ENCODE data around the gene USP54. TPM values are rescaled to one million over a fixed set of nuclear protein-coding genes. Genes with fewer than 3 reads are reported as not detected.

The USP54 gene, protein sequence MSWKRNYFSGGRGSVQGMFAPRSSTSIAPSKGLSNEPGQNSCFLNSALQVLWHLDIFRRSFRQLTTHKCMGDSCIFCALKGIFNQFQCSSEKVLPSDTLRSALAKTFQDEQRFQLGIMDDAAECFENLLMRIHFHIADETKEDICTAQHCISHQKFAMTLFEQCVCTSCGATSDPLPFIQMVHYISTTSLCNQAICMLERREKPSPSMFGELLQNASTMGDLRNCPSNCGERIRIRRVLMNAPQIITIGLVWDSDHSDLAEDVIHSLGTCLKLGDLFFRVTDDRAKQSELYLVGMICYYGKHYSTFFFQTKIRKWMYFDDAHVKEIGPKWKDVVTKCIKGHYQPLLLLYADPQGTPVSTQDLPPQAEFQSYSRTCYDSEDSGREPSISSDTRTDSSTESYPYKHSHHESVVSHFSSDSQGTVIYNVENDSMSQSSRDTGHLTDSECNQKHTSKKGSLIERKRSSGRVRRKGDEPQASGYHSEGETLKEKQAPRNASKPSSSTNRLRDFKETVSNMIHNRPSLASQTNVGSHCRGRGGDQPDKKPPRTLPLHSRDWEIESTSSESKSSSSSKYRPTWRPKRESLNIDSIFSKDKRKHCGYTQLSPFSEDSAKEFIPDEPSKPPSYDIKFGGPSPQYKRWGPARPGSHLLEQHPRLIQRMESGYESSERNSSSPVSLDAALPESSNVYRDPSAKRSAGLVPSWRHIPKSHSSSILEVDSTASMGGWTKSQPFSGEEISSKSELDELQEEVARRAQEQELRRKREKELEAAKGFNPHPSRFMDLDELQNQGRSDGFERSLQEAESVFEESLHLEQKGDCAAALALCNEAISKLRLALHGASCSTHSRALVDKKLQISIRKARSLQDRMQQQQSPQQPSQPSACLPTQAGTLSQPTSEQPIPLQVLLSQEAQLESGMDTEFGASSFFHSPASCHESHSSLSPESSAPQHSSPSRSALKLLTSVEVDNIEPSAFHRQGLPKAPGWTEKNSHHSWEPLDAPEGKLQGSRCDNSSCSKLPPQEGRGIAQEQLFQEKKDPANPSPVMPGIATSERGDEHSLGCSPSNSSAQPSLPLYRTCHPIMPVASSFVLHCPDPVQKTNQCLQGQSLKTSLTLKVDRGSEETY (N-terminal part only)
- 8.6 and 9.7 TPM in 2 replicates for total RNA-seq

DNA sequence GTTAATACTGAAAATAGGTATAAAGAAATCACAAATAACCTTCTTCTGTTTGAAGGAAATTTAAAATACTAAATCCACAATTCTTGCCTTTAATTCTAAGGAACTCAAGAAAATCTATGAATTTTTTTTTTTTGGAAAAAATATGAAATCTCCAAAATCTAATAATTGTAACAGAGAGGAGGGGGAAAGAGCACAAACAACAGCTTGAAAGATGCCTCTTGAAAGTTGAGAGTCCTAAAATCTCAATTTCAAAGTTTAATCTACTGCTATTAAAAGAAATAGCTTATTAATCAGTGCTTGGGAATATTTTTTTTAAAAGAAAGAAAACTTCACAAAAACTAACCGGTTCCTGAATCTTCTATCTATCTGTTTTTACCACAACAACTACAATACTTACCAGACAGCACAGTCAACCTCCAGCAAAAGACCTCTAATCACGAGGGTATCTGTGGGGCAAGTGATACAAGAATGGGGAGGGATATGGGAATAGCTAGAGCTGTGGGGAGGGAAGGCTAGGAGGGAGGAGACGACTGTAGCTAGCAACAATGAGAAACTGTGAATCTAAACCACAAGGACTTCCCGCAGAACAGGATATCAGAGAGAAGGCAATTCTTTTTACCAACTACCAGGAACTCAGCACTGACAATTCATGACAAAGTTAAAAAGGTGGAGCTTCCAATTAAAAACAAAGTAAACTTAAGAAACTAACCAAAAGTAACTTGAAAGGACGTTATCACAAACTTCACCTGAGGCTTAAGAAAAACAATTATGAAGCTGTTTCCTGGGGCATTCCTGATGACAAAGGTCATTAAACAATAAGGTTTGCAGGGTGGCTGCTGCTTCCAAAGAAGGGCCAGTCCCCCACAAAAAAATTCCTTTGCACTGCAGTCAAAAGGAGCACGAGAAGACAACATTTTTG lies at the start of gene USP54:
TSS of gene USP54 (minus strand) at position 462 of the 919 bp plus-strand sequence. CDS start 15,684 bp downstream, outside the sequence.
- intact Hi-C loops (cut with micrococcal nuclease) = no loop called here
- peak; percentile 18 for DNase-seq (ENCODE audit: low spot score)
- Mint-ChIP-seq H3K36me3 (ENCODE audit: low read depth) (no peaks in the 10 kb centered on the region), H3K4me1 (ENCODE audit: low read depth) (peaks cover 29% of the 10 kb centered on the region), H3K9me3 (no peaks in the 10 kb centered on the region), H3K27ac (peak within 1 kb of the TSS; percentile 74), H3K4me3 (peak within 1 kb of the TSS; percentile 61), H3K27me3 (ENCODE audit: insufficient read depth) (peaks cover 3% of the 10 kb centered on the region)

DNA sequence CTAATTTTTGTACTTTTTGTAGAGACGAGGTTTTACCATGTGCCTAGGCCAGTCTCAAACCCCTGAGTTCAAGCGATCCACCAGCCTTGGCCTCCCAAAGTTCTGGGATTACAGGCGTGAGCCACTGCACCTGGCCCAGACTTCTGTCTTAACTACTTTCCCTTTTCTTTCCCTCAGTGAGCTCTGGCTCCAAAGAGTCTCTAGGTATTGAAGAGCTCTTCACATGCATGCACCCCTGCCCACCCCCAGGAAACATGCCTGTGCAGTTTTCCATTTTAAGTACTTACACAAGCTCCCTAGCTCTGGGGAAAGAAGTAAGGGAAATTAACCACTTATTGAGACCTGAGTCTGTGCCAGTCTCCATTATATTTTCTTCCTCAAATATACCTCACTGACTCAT lies 48.1 kb upstream of the USP54 start:
- peaks cover 10% of the 10 kb centered on the region for H3K4me1 Mint-ChIP-seq (ENCODE audit: low read depth)
- no peaks in the 10 kb centered on the region for H3K36me3 Mint-ChIP-seq (ENCODE audit: low read depth)
- peaks cover 3% of the 10 kb centered on the region for H3K27me3 Mint-ChIP-seq (ENCODE audit: insufficient read depth)
- DNase-seq (ENCODE audit: low spot score) = no peak
- no peak overlapping the region for H3K27ac Mint-ChIP-seq
- intact Hi-C loops (cut with micrococcal nuclease) = no loop called here
- H3K4me3 Mint-ChIP-seq = no peak overlapping the region
- no peaks in the 10 kb centered on the region for H3K9me3 Mint-ChIP-seq

DNA sequence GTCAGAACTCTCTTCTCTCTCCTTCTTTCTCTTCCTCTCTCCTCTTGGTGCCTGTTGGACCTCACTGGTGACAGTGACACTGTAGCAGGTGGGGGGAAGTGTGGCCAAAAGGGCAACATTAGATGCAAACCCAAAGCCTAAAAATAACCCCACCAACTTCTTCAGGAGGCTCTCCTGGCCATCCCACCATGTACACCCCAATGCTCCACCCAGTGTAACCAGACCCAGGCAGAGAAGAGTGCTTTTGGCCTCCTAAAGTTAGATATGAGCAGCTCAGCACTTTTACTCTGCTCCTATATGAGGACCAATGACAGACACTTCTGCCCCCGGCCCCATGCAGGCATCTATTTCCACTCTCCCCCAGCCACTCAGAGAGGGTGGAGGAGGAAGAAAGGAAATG lies 44.6 kb upstream of the USP54 start:
- Mint-ChIP-seq H3K4me3 (no peak overlapping the region), H3K4me1 (ENCODE audit: low read depth) (no peaks in the 10 kb centered on the region), H3K36me3 (ENCODE audit: low read depth) (no peaks in the 10 kb centered on the region), H3K9me3 (no peaks in the 10 kb centered on the region), H3K27ac (no peak overlapping the region), H3K27me3 (ENCODE audit: insufficient read depth) (peaks cover 5% of the 10 kb centered on the region)
- intact Hi-C loops (cut with micrococcal nuclease) = no loop called here
- no peak for DNase-seq (ENCODE audit: low spot score)

DNA sequence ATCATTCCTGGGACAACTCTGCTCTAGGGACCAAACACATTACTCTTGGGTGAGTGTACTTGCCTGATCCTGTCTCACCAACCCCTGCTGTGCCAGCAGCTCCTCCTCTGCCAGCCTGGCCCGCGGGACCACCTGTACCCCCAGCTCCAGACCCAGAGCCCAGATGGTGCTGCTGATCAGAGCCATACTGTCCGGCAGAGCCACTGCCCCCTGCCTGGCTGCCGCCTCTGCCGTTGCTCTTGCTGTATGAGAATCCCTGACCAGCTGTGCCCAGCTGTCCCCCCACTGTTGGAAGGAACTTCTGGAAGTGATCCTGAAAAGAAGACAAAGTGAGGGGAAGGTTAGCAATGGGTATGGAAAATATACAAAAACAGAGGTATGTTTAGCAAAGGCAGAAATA lies 43.3 kb upstream of the USP54 start:
- Mint-ChIP-seq H3K4me1 (ENCODE audit: low read depth) (no peaks in the 10 kb centered on the region), H3K4me3 (no peak overlapping the region), H3K27me3 (ENCODE audit: insufficient read depth) (peaks cover 5% of the 10 kb centered on the region), H3K9me3 (no peaks in the 10 kb centered on the region), H3K36me3 (ENCODE audit: low read depth) (no peaks in the 10 kb centered on the region), H3K27ac (no peak overlapping the region)
- no peak for DNase-seq (ENCODE audit: low spot score)
- intact Hi-C loops (cut with micrococcal nuclease) = no loop called here

DNA sequence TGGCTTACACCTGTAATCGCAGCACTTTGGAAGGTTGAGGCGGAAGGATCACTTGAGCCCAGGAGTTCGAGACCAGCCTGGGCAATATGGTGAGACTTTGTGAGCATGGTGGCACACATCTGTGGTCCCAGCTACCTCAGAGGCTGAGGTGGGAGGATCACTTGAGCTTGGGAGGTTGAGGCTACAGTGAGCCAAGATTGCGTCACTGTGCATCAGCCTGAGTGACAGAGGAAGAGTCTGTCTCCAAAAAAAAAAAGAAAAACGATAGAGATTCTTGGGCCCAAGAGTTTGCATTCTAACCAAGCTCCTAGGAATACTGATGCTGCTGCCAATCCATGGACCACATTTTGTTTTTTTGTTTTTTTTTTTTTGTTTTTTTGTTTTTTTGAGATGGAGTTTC lies 38.0 kb upstream of the USP54 start:
- H3K27me3 Mint-ChIP-seq (ENCODE audit: insufficient read depth) = peaks cover 5% of the 10 kb centered on the region
- no peaks in the 10 kb centered on the region for H3K9me3 Mint-ChIP-seq
- no peak for DNase-seq (ENCODE audit: low spot score)
- peaks cover 17% of the 10 kb centered on the region for H3K4me1 Mint-ChIP-seq (ENCODE audit: low read depth)
- H3K4me3 Mint-ChIP-seq = no peak overlapping the region
- intact Hi-C loops (cut with micrococcal nuclease) = loop anchor here (5.0 to 10.0 kb wide), 4 partner anchors 143 to 366 kb away; partner anchors contain the start of genes CFAP70 and VCL
- no peak overlapping the region for H3K27ac Mint-ChIP-seq
- peaks cover 5% of the 10 kb centered on the region for H3K36me3 Mint-ChIP-seq (ENCODE audit: low read depth)

DNA sequence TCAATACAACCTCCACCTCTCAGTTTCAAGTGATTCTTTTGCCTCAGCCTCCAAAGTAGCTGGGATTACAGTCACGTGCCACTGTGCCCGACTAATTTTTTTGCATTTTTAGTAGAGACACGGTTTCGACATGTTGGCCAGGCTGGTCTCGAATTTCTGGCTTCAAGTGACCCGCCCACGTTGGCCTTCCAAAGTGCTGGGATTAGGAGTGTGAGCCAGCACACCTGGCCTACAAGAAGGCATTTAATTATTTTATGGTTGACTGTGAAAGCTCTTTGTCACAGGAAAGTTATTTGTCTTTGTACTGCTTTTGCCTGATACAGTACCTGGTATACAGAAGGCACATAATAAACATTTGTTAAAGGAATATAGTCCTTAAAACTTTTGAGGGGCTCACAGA lies 37.3 kb upstream of the USP54 start:
- H3K27ac Mint-ChIP-seq = no peak overlapping the region
- no peak overlapping the region for H3K4me3 Mint-ChIP-seq
- no peaks in the 10 kb centered on the region for H3K9me3 Mint-ChIP-seq
- peaks cover 5% of the 10 kb centered on the region for H3K36me3 Mint-ChIP-seq (ENCODE audit: low read depth)
- no peak for DNase-seq (ENCODE audit: low spot score)
- peaks cover 17% of the 10 kb centered on the region for H3K4me1 Mint-ChIP-seq (ENCODE audit: low read depth)
- intact Hi-C loops (cut with micrococcal nuclease) = loop anchor here (5.0 to 10.0 kb wide), 4 partner anchors 144 to 366 kb away; partner anchors contain the start of genes CFAP70 and VCL
- H3K27me3 Mint-ChIP-seq (ENCODE audit: insufficient read depth) = peaks cover 5% of the 10 kb centered on the region

DNA sequence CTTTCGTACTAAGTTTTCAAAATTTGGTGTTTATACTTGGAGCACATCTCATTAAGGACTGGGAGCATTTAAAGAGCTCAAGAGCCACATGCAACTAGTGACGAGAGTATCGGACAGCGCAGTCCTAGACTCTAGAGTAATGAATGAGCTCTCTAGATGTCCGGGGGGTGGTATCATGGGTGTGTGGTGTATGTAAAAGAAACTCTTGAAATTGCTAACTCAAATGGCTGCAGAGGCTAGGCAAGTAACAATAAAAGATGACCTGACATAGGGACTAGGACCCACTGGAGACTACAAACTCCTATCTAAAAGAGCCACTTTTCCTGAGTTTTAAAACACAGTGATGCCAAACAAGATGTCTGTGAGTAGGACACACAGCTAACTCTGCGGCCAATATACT lies 36.2 kb upstream of the USP54 start:
- H3K27ac Mint-ChIP-seq = no peak overlapping the region

DNA sequence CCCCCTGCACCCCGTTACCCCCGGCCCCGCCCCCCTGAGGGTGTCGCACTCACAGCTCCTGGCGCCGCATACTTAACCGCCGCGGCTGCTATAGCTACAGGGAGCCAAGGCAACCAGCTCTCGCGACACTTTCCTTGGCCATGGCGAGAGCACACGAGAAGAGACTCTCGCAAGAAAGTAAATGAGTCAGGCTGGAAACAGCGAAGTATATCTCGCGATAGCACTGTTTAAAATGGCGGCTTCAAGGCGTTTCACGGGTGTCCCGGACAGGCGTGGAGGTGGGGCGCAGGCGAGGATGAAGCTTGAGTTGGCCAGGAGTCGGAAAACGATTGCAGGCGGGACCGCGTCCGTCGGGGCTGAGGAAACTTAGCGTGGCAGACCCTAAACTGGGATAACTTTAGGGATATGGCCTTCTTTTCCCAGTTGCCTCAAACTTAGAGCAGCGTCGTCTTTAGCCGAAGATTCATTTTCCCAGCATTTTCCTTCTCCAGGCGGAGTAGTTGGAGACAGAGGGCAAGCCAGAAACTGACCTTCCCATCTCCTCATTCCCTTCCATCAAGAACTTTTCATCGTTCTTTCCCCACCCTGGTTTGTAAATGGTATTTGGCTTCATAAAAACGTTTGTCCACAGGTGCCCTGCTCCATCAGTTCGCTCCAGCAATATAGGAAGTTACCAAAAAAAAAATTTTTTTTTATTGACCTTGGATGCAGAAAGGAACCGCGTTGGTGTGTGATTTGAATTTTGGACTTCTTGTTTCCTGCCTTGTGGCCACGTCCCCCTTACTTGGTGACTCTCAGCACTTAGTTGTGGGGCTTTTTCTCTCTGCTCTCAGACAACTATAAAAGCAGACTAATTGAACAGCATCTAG lies 35.0 kb upstream of the USP54 start:
- DNase-seq (ENCODE audit: low spot score) = peak; percentile 90
- H3K4me3 Mint-ChIP-seq = peak overlapping the region; percentile 94
- H3K9me3 Mint-ChIP-seq = no peaks in the 10 kb centered on the region
- no peaks in the 10 kb centered on the region for H3K27me3 Mint-ChIP-seq (ENCODE audit: insufficient read depth)
- peak overlapping the region; percentile 95 for H3K27ac Mint-ChIP-seq
- intact Hi-C loops (cut with micrococcal nuclease) = loop anchor here (1.0 to 10.0 kb wide), 15 partner anchors 18 to 530 kb away; partner anchors contain the start of genes CFAP70, DNAJC9, ECD and FAM149B1
- H3K36me3 Mint-ChIP-seq (ENCODE audit: low read depth) = peaks cover 5% of the 10 kb centered on the region
- peaks cover 17% of the 10 kb centered on the region for H3K4me1 Mint-ChIP-seq (ENCODE audit: low read depth)

More for the DNA sequence above, 36.2 kb upstream of the USP54 start:
- peaks cover 17% of the 10 kb centered on the region for H3K4me1 Mint-ChIP-seq (ENCODE audit: low read depth)
- H3K9me3 Mint-ChIP-seq = no peaks in the 10 kb centered on the region
- H3K27me3 Mint-ChIP-seq (ENCODE audit: insufficient read depth) = peaks cover 3% of the 10 kb centered on the region
- no peak for DNase-seq (ENCODE audit: low spot score)
- intact Hi-C loops (cut with micrococcal nuclease) = loop anchor here (5.0 to 10.0 kb wide), 4 partner anchors 145 to 368 kb away; partner anchors contain the start of genes CFAP70 and VCL
- H3K36me3 Mint-ChIP-seq (ENCODE audit: low read depth) = peaks cover 5% of the 10 kb centered on the region
- H3K4me3 Mint-ChIP-seq = peak overlapping the region; percentile 94

DNA sequence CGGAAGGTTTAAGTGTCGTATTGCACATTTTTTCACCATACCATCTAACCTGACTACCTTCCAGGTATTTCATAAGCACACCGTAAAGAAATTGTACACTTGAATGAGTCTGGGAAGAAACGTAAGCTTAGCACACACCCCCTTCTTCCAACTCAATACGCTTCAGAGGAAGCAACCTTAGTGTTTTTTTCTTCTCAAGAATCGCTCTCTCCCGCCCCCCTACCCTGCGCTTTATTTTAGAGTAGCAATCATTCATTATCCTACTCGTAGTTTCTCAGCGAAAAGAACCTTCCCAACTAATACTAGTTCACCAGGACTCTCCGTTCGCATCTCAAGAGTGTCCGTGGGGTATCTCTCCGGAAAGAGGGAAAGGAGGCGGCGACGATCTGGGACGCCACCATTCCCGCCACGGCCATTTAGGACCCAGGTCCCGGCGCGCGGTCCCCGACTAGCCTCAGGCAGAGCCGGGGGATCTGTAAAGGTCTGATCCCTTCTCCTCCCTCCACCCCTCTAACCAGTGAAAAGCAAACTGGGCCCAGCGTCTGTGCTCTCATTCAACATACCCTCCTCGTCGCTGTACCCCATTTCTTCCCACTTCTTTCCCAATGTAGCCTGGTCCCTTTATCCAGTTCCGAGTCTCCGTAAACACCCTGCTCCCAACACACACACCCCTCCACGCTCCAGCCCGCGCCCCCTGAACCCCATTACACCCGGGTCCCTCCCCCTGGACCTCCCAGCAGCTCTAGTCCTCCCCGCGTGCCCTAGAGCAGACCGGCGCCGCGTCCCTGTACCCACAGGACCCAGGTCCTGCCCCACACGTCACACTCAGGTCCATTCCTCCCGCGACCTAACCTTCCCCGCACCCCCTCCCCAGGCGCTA lies 34.1 kb upstream of the USP54 start:
- Mint-ChIP-seq H3K4me3 (peak overlapping the region; percentile 94), H3K27me3 (ENCODE audit: insufficient read depth) (no peaks in the 10 kb centered on the region), H3K27ac (peak overlapping the region; percentile 95), H3K4me1 (ENCODE audit: low read depth) (peaks cover 17% of the 10 kb centered on the region), H3K9me3 (no peaks in the 10 kb centered on the region), H3K36me3 (ENCODE audit: low read depth) (peaks cover 5% of the 10 kb centered on the region)
- intact Hi-C loops (cut with micrococcal nuclease) = loop anchor here (1.0 to 10.0 kb wide), 10 partner anchors 19 to 378 kb away; partner anchors contain the start of genes CFAP70, DNAJC9, MRPS16 and VCL
- DNase-seq (ENCODE audit: low spot score) = no peak

DNA sequence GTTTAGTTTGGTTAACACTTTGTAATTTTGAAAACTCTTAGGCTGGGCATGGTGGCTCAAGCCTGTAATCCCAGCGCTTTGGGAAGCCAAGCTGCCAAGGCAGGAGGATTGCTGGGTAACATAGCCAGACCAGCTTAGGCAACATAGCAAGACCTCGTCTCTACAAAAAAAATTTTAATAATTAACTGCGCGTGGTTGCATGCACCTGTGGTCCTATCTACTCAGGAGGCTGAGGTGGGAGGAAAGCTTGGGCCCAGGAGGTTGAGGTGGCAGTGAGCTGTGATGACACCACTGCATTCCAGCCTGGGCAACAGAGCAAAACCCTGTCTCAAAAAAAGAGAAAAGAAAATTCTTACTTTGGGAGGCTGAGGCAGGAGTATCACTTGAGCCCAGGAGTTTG lies 31.9 kb upstream of the USP54 start:
- peaks cover 17% of the 10 kb centered on the region for H3K4me1 Mint-ChIP-seq (ENCODE audit: low read depth)
- peaks cover 5% of the 10 kb centered on the region for H3K36me3 Mint-ChIP-seq (ENCODE audit: low read depth)
- DNase-seq (ENCODE audit: low spot score) = no peak
- no peaks in the 10 kb centered on the region for H3K9me3 Mint-ChIP-seq
- no peak overlapping the region for H3K27ac Mint-ChIP-seq
- no peak overlapping the region for H3K4me3 Mint-ChIP-seq
- intact Hi-C loops (cut with micrococcal nuclease) = loop anchor here (10.0 kb wide), 1 partner anchor 372 kb away; the partner anchor contains the start of gene VCL
- no peaks in the 10 kb centered on the region for H3K27me3 Mint-ChIP-seq (ENCODE audit: insufficient read depth)

Measured in activated T-helper 1 cell treated with anti-CD3 and anti-CD28 coated beads, Interleukin-12 subunit alpha, Interleukin-12 subunit beta, Interleukin-2, Interleukin-4 antibody, amounts not matched to agents 30 ng/mL and 10 ng/mL and 1 ng/mL, durations not matched to agents 14 hours and 24 hours and 36 hours (primary cell).